ENCODE data around the gene UMAD1. TPM values are rescaled to one million over a fixed set of nuclear protein-coding genes. Genes with fewer than 3 reads are reported as not detected.

The UMAD1 gene
- total RNA-seq, 4 donors from 2014 or later, result 39.4 to 46.4 (median 44.0) TPM

GRCh38 chr7:7902845-7903244, 262.3 kb downstream of the UMAD1 start:
- no peaks in the 10 kb centered on the region for H3K27me3 ChIP-seq
- 92 to 98% methylated on average over 2 of the region's 2 CpGs for WGBS, 2 donors
- no peak overlapping the region for H3K27ac ChIP-seq
- H3K4me3 ChIP-seq (replicated peaks in 1 of 3), result no peak overlapping the region
- no peak for DNase-seq
- H3K36me3 ChIP-seq, result no peaks in the 10 kb centered on the region
- no peaks in the 10 kb centered on the region for H3K4me1 ChIP-seq
- TF ChIP-seq, protein P1, sequence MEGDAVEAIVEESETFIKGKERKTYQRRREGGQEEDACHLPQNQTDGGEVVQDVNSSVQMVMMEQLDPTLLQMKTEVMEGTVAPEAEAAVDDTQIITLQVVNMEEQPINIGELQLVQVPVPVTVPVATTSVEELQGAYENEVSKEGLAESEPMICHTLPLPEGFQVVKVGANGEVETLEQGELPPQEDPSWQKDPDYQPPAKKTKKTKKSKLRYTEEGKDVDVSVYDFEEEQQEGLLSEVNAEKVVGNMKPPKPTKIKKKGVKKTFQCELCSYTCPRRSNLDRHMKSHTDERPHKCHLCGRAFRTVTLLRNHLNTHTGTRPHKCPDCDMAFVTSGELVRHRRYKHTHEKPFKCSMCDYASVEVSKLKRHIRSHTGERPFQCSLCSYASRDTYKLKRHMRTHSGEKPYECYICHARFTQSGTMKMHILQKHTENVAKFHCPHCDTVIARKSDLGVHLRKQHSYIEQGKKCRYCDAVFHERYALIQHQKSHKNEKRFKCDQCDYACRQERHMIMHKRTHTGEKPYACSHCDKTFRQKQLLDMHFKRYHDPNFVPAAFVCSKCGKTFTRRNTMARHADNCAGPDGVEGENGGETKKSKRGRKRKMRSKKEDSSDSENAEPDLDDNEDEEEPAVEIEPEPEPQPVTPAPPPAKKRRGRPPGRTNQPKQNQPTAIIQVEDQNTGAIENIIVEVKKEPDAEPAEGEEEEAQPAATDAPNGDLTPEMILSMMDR (IDR thresholded peaks at IDR 0.05), result no peak
- TF ChIP-seq POLR2A (IDR thresholded peaks at IDR 0.05), result no peak
- H3K9me3 ChIP-seq, result no peaks in the 10 kb centered on the region
- intact Hi-C loops (cut with DNase I), result no loop called here

DNA sequence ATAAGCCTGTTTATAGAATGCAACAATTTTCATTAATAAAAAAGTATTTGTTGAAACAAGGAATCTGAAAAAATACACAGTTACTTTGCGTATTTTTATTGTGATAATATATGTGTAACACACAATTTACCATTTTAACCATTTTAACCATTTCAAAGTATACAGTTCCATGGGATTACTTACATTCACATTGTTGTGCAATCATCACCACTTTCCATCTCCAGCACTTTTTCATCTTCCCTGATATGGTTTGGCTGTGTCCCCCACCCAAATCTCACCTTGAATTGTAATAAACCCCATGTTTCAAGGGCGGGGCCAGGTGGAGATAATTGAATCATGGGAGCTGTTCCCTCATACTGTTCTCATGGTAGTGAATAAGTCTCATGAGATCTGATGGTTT, 266.8 kb downstream of the UMAD1 start:
- intact Hi-C loops (cut with DNase I), result no loop called here
- H3K27me3 ChIP-seq, result no peaks in the 10 kb centered on the region
- H3K9me3 ChIP-seq, result no peaks in the 10 kb centered on the region
- no peaks in the 10 kb centered on the region for H3K36me3 ChIP-seq
- DNase-seq, result no peak
- no peak overlapping the region for H3K27ac ChIP-seq
- no peak overlapping the region for H3K4me3 ChIP-seq (replicated peaks in 1 of 3)
- H3K4me1 ChIP-seq, result no peaks in the 10 kb centered on the region
- TF ChIP-seq, protein P1 (IDR thresholded peaks at IDR 0.05), result no peak
- no peak for TF ChIP-seq POLR2A (IDR thresholded peaks at IDR 0.05)
- 97 to 98% methylated on average over 2 of the region's 2 CpGs for WGBS, 2 donors

GRCh38 chr7:7908622-7909145, 268.1 kb downstream of the UMAD1 start:
- no peak overlapping the region for H3K27ac ChIP-seq
- no peak overlapping the region for H3K4me3 ChIP-seq (replicated peaks in 1 of 3)
- no peak for DNase-seq
- no peaks in the 10 kb centered on the region for H3K36me3 ChIP-seq
- WGBS, 2 donors, result 77 to 82% methylated on average over 3 of the region's 3 CpGs
- H3K9me3 ChIP-seq, result no peaks in the 10 kb centered on the region
- intact Hi-C loops (cut with DNase I), result no loop called here
- H3K4me1 ChIP-seq, result peaks cover 5 to 6% of the 10 kb centered on the region in 2 donors
- TF ChIP-seq, protein P1 (IDR thresholded peaks at IDR 0.05), result no peak
- TF ChIP-seq POLR2A (IDR thresholded peaks at IDR 0.05), result no peak
- H3K27me3 ChIP-seq, result no peaks in the 10 kb centered on the region

GRCh38 chr7:7909376-7909775, 268.8 kb downstream of the UMAD1 start:
- H3K9me3 ChIP-seq, result no peaks in the 10 kb centered on the region
- intact Hi-C loops (cut with DNase I), result no loop called here
- TF ChIP-seq, protein P1 (IDR thresholded peaks at IDR 0.05), result no peak
- TF ChIP-seq POLR2A (IDR thresholded peaks at IDR 0.05), result no peak
- no peaks in the 10 kb centered on the region for H3K27me3 ChIP-seq
- 79% methylated on average over 4 of the region's 4 CpGs for WGBS, 2 donors
- no peak overlapping the region for H3K4me3 ChIP-seq (replicated peaks in 1 of 3)
- peaks cover 6 to 7% of the 10 kb centered on the region in 2 donors for H3K4me1 ChIP-seq
- no peaks in the 10 kb centered on the region for H3K36me3 ChIP-seq
- H3K27ac ChIP-seq, result no peak overlapping the region
- DNase-seq, result no peak

- no peak overlapping the region for H3K27ac ChIP-seq
- peaks cover 6 to 7% of the 10 kb centered on the region in 2 donors for H3K4me1 ChIP-seq
- no peaks in the 10 kb centered on the region for H3K9me3 ChIP-seq
- TF ChIP-seq POLR2A (IDR thresholded peaks at IDR 0.05), result no peak
- TF ChIP-seq, protein P1 (IDR thresholded peaks at IDR 0.05), result no peak
- no peaks in the 10 kb centered on the region for H3K27me3 ChIP-seq
- no peaks in the 10 kb centered on the region for H3K36me3 ChIP-seq
- DNase-seq, result no peak
- intact Hi-C loops (cut with DNase I), result no loop called here
- no peak overlapping the region for H3K4me3 ChIP-seq (replicated peaks in 1 of 3)
- 76 to 78% methylated on average over 4 of the region's 4 CpGs for WGBS, 2 donors
Observed at GRCh38 chr7:7911369-7912123, 271.0 kb downstream of the UMAD1 start.

Measured in thyroid gland (tissue), 4 donors.